Subcutaneous adipose tissue (tissue), 4 donors: ENCODE measurements around the gene CPB1. TPM values are rescaled to one million over a fixed set of nuclear protein-coding genes. Genes with fewer than 3 reads are reported as not detected.

Experiments
- total RNA-seq, 4 donors: library from RNA; depleted of rRNA; stranded (reverse); fragments of >200 nt; gene quantifications; one replicate each; pipeline ENCODE4 v1.1.0, GENCODE V29; 2016
- TF ChIP-seq, protein P1 (sequence below): fragments of 450-650 bp; IDR thresholded peaks from one replicate; pipeline ENCODE4 v1.5.1; 2016; ENCODE audit warnings: low read depth, mild to moderate bottlenecking, control low read depth, antibody characterized with exemption, moderate library complexity

CPB1 gene
- total RNA-seq, 4 donors from 2014 or later, result 2.0 to 12.1 (median 5.4) TPM

DNA sequence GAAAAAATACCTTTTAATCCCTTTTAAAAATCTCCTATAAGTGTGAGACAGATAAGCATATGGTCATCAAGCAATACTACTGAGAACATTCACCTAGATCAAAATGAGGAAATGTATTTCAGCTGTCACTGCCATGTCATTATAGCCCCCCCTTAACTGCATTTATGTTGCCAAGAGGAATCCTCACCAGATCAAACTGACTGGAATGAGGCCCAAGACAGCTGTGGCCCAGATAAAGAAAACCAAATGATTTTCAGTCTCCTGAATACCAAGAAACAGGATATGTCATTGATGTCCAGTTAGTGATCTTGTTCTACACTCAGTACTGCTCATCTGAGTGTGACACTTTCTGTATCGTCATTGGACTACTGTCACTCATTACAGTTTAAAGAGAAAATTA, 35.1 kb upstream of the CPB1 start:
- TF ChIP-seq, protein P1, sequence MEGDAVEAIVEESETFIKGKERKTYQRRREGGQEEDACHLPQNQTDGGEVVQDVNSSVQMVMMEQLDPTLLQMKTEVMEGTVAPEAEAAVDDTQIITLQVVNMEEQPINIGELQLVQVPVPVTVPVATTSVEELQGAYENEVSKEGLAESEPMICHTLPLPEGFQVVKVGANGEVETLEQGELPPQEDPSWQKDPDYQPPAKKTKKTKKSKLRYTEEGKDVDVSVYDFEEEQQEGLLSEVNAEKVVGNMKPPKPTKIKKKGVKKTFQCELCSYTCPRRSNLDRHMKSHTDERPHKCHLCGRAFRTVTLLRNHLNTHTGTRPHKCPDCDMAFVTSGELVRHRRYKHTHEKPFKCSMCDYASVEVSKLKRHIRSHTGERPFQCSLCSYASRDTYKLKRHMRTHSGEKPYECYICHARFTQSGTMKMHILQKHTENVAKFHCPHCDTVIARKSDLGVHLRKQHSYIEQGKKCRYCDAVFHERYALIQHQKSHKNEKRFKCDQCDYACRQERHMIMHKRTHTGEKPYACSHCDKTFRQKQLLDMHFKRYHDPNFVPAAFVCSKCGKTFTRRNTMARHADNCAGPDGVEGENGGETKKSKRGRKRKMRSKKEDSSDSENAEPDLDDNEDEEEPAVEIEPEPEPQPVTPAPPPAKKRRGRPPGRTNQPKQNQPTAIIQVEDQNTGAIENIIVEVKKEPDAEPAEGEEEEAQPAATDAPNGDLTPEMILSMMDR, result no peak

DNA sequence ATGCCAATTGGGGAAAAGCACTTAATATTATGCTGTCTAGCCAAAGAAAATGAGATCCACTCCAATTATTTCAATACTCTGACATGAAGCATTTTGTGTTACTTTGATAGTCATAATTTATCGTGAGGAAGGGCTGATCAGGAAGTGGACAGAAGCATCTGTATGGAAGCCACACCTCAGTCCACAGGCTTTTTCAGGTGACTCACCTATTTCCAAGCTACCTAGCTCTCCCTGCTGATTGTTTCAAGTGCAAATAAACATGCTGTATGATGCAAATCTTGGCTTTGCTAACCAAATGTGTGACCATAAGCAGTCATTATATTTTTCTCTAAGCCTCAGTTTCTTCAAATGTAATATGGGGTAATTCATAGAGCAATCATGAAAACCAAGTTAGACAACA, 30.8 kb upstream of the CPB1 start:
- TF ChIP-seq, protein P1, result no peak

DNA sequence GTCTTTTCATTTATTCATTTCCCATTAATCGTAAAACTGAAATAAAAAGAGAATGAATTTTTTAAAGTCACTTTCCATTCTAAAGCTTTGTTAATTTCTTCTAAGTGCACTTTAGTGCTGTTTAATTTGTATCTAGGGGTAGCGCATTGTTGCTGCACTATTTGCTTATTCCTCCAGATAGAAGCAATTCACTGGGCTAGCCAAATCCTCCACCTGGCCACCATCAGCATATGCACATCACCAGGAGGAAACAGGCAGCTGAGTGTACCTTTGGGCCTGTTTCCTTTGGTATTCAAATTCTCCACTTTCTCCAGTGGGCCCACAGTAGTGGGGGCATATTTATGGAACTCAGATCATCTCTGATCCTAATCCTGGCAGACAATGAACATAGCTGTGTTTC, 29.8 kb upstream of the CPB1 start:
- TF ChIP-seq, protein P1, result no peak

- TF ChIP-seq, protein P1, result no peak
Measured at GRCh38 chr3:148800414-148800813, 27.2 kb upstream of the CPB1 start.

DNA sequence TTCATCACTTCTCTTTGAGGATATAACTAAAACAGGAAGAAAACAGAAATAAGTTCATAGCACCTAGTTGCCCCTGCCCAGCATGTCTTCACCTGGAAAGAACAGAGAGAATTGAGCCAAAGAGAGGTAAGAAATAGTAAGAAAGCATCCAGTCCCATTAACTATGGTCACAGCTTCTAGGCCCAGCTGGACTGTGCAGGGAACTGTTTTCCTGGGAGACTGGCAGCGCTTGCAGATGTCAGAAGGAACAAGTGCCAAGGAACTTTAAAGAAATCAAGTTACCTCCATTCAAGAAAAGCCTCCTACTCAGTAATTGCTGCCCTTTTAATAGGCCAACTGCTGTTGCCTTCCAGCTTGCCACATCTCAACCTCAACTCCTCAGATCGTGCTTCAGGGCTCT, 17.8 kb upstream of the CPB1 start:
- TF ChIP-seq, protein P1, result no peak

- TF ChIP-seq, protein P1, result no peak
Measured at GRCh38 chr3:148815316-148816110, 12.1 kb upstream of the CPB1 start.

DNA sequence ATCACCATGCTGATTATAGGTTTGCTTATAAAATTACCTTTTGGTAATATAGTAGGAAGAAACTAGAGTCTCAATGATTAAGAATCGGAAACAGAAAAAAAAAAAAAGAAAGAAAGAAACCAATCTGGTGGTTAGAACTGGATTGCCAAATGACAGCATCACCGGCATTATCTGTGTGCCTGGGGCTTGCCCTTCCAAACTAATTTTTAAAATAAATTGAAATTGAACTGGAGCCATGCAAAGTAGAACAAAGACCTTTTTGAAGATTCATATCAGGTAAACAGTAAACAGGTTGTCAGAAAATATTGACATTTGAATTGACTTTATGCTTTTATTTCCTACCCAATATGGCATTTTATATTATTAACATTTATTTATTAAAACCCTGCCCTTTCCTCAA, 11.2 kb upstream of the CPB1 start:
- TF ChIP-seq, protein P1, result no peak
